ENCODE data around the gene ACKR3. TPM values are rescaled to one million over a fixed set of nuclear protein-coding genes. Genes with fewer than 3 reads are reported as not detected.

Gene ACKR3
- polyA plus RNA-seq, 1 donor from 2014 or later: 1.7 TPM

GRCh38 chr2:236605345-236605734 is 35.7 kb downstream of the ACKR3 start:
- no peak overlapping the region for H3K4me3 ChIP-seq (ENCODE audit: low read length)
- no peak overlapping the region for H3K27ac ChIP-seq (ENCODE audit: low read length)
- no peaks in the 10 kb centered on the region for H4K20me1 ChIP-seq (ENCODE audit: insufficient read depth)
- no peak for TF ChIP-seq EP300 (conservative IDR thresholded peaks at IDR 0.05; ENCODE audit: poor library complexity, severe bottlenecking)
- no peak for TF ChIP-seq POLR2AphosphoS5 (IDR thresholded peaks at IDR 0.05)
- TF ChIP-seq TAF1 (IDR thresholded peaks at IDR 0.05; ENCODE audit: low read depth): no peak
- no peak for TF ChIP-seq RAD21 (conservative IDR thresholded peaks at IDR 0.05)
- no peak for TF ChIP-seq REST (IDR thresholded peaks at IDR 0.05; ENCODE audit: borderline replicate concordance)
- TF ChIP-seq MXI1 (conservative IDR thresholded peaks at IDR 0.05; ENCODE audit: poor library complexity, severe bottlenecking): no peak
- no peak for TF ChIP-seq EZH2 (IDR thresholded peaks at IDR 0.05; ENCODE audit: borderline replicate concordance, insufficient read depth, low read length, poor library complexity, severe bottlenecking)
- TF ChIP-seq CTCF (IDR thresholded peaks at IDR 0.05; ENCODE audit: poor library complexity, severe bottlenecking): no peak
- no peak for TF ChIP-seq SMC3 (conservative IDR thresholded peaks at IDR 0.05; ENCODE audit: poor library complexity)
- no peaks in the 10 kb centered on the region for H3K36me3 ChIP-seq (ENCODE audit: insufficient read depth, low read length)
- no peaks in the 10 kb centered on the region for H3K79me2 ChIP-seq (replicated peaks; ENCODE audit: insufficient read depth, low read length)
- H3K9me3 ChIP-seq (ENCODE audit: low read length): no peaks in the 10 kb centered on the region
- H3F3A ChIP-seq (ENCODE audit: insufficient read depth, low read length, poor library complexity, severe bottlenecking): no peaks in the 10 kb centered on the region
- H3K9me2 ChIP-seq (ENCODE audit: insufficient read depth, low read length): no peaks in the 10 kb centered on the region
- no peaks in the 10 kb centered on the region for H3K27me3 ChIP-seq (ENCODE audit: insufficient read depth, low read depth, low read length)
- H3K4me2 ChIP-seq (ENCODE audit: low read length): no peak overlapping the region
- H3K9ac ChIP-seq (ENCODE audit: low read length): no peak overlapping the region
- H2AFZ ChIP-seq (ENCODE audit: low read depth, low read length): no peak overlapping the region

GRCh38 chr2:236606023-236606422 is 36.4 kb downstream of the ACKR3 start:
- Histone ChIP-seq H4K20me1 (ENCODE audit: insufficient read depth) (no peaks in the 10 kb centered on the region), H3K9me3 (ENCODE audit: low read length) (no peaks in the 10 kb centered on the region), H3K9me2 (ENCODE audit: insufficient read depth, low read length) (no peaks in the 10 kb centered on the region), H3K4me3 (ENCODE audit: low read length) (no peak overlapping the region), H3K27me3 (ENCODE audit: insufficient read depth, low read depth, low read length) (no peaks in the 10 kb centered on the region), H3K27ac (ENCODE audit: low read length) (no peak overlapping the region), H3K79me2 (replicated peaks; ENCODE audit: insufficient read depth, low read length) (no peaks in the 10 kb centered on the region), H2AFZ (ENCODE audit: low read depth, low read length) (no peak overlapping the region), H3K9ac (ENCODE audit: low read length) (no peak overlapping the region), H3K4me2 (ENCODE audit: low read length) (no peak overlapping the region), H3F3A (ENCODE audit: insufficient read depth, low read length, poor library complexity, severe bottlenecking) (no peaks in the 10 kb centered on the region), H3K36me3 (ENCODE audit: insufficient read depth, low read length) (no peaks in the 10 kb centered on the region)
- TF ChIP-seq EZH2 (IDR thresholded peaks at IDR 0.05; ENCODE audit: borderline replicate concordance, insufficient read depth, low read length, poor library complexity, severe bottlenecking) (no peak), TAF1 (IDR thresholded peaks at IDR 0.05; ENCODE audit: low read depth) (no peak), RAD21 (conservative IDR thresholded peaks at IDR 0.05) (no peak), EP300 (conservative IDR thresholded peaks at IDR 0.05; ENCODE audit: poor library complexity, severe bottlenecking) (no peak), CTCF (IDR thresholded peaks at IDR 0.05; ENCODE audit: poor library complexity, severe bottlenecking) (no peak), POLR2AphosphoS5 (IDR thresholded peaks at IDR 0.05) (no peak), MXI1 (conservative IDR thresholded peaks at IDR 0.05; ENCODE audit: poor library complexity, severe bottlenecking) (no peak), REST (IDR thresholded peaks at IDR 0.05; ENCODE audit: borderline replicate concordance) (no peak), SMC3 (conservative IDR thresholded peaks at IDR 0.05; ENCODE audit: poor library complexity) (no peak)
